Measurements from ENCODE around the gene FAM184A. TPM values are rescaled to one million over a fixed set of nuclear protein-coding genes. Genes with fewer than 3 reads are reported as not detected.

The FAM184A gene
- total and polyA plus RNA-seq, 10 of the 15 experiments (the other 5 are each of a cell fraction or from before 2014, with no cell fraction given) = 0.15 to 0.23 TPM; not detected in 8

DNA sequence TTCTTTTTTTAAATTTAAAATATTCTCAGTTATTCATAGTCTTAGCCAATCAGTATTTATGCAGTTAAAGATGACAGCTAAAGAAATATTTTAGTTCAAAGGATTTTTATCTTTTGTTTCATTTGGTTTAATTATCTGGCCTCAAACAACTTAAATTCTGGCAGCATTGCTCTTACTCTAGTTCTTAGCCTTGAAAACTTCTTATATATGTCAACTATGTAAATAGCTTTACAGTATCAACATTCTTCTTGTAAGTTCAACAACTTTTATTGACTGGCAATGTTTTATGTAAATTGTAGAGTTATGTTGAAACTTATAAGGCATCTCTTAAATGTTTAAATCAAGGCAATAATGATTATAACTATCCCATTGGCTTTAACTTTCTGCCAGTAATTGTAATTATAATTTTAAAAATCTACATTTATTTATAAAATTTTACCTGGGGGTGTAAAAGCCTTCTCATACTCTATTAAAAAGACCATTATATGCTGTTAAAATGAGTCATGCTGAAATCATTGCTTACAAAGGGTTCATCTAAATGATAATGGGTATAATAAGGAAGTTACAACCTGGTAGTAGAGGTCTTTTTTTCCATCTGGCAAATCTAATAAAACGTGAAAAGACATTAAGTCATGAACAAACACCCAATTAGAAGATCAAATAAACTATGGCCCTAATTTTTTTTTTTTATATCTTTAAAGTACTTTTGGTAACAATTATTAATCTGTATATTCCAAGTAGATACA lies 45.8 kb upstream of the FAM184A start:
- TF ChIP-seq SUZ12 (IDR thresholded peaks at IDR 0.05; ENCODE audit: unreplicated experiment) = no peak
- TF ChIP-seq ZZZ3 (IDR thresholded peaks at IDR 0.05; ENCODE audit: control insufficient read depth, insufficient read length, low read depth) = no peak
- TF ChIP-seq SKIL (IDR thresholded peaks at IDR 0.05; ENCODE audit: low read depth, poor library complexity, severe bottlenecking) = no peak
- no peak for TF ChIP-seq TARDBP (IDR thresholded peaks at IDR 0.05; ENCODE audit: borderline replicate concordance)
- no peak for TF ChIP-seq USF2 (IDR thresholded peaks at IDR 0.05; ENCODE audit: borderline replicate concordance, low read depth, low read length)
- TF ChIP-seq NFXL1 (IDR thresholded peaks at IDR 0.05; ENCODE audit: borderline replicate concordance) = no peak
- TF ChIP-seq FOXM1 (IDR thresholded peaks at IDR 0.05; ENCODE audit: low read depth, low read length) = no peak
- TF ChIP-seq PKNOX1 (IDR thresholded peaks at IDR 0.05) = no peak
- TF ChIP-seq CBX3 (IDR thresholded peaks at IDR 0.05; ENCODE audit: borderline replicate concordance, low read depth) = no peak
- TF ChIP-seq RB1 (IDR thresholded peaks at IDR 0.05; ENCODE audit: borderline replicate concordance) = no peak
- H3K79me2 ChIP-seq (ENCODE audit: control insufficient read depth, insufficient read depth, low read length) = no peaks in the 10 kb centered on the region
- H3K27ac ChIP-seq (ENCODE audit: control insufficient read depth, insufficient read depth) = no peak overlapping the region
- POLR2A ChIA-PET = no interaction called here
- FAIRE-seq (no peak), ATAC-seq (no peak), DNase-seq (ENCODE audit: low read depth, low spot score) (no peak)
- intact Hi-C loops (cut with micrococcal nuclease; ENCODE audit: unreplicated experiment) (no loop called here), in situ Hi-C loops (cut with MboI) (loop anchor here (25.0 kb wide), 1 partner anchor 162 kb away; no protein-coding TSS in a partner anchor)
- WGBS (ENCODE audit: insufficient coverage, insufficient replicate concordance, low lambda C conversion rate, missing lambda C conversion rate) = 0% methylated on average over 1 of the region's 1 CpG
- H3K36me3 ChIP-seq (ENCODE audit: control insufficient read depth in 2 of 2, insufficient read depth in 2 of 2, low read length in 1 of 2) = no peaks in the 10 kb centered on the region
- no peaks in the 10 kb centered on the region for H3K27me3 ChIP-seq (replicated peaks in 1 of 2; ENCODE audit: control insufficient read depth in 2 of 2, insufficient read depth in 2 of 2, low read length in 1 of 2)
- SMC1A ChIA-PET (ENCODE audit: uncharacterized antibody, unreplicated experiment) = interaction anchor here (0.6 to 2.2 kb wide), 2 partner anchors 26 to 1516 kb away, joined by 3 to 8 read pairs; no protein-coding TSS in a partner anchor
- no peak overlapping the region for H3K9ac ChIP-seq (ENCODE audit: control insufficient read depth, insufficient read depth, low read length)
- no peaks in the 10 kb centered on the region for H3K9me3 ChIP-seq (replicated peaks; ENCODE audit: control insufficient read depth, insufficient read depth, low read length)
- RAD21 ChIA-PET (ENCODE audit: unreplicated experiment) = no interaction called here
- no peaks in the 10 kb centered on the region for H3K4me1 ChIP-seq (ENCODE audit: control insufficient read depth, insufficient read depth, low read length)
- H3K4me3 ChIP-seq = no peak overlapping the region
- CTCF ChIA-PET = interaction anchor here (1.4 to 2.2 kb wide), 4 partner anchors 10 to 223 kb away, joined by 4 to 6 read pairs (median 4); no protein-coding TSS in a partner anchor
- H4K20me1 ChIP-seq (ENCODE audit: control insufficient read depth, insufficient read depth) = no peaks in the 10 kb centered on the region
- BruUV-seq (replicated peaks) = no TSS peak
- no peak overlapping the region for H2AFZ ChIP-seq (ENCODE audit: control insufficient read depth, low read depth, low read length)
- no peak overlapping the region for H3K4me2 ChIP-seq (ENCODE audit: control insufficient read depth, insufficient read depth)

Data from GM12878 (cell line).